HuH-7.5 (cell line): Measurements from ENCODE around the gene YIPF1.
"Not testable (repeated sequence)": the region's sequence is repeated elsewhere in the genome, so short reads cannot be mapped to it uniquely, and the experiment has no call there.

Experiments
- DNase-seq: peaks from one replicate; pipeline ENCODE4 v3.0.0; 2011; ENCODE audit warnings: low spot score

Gene YIPF1

DNA sequence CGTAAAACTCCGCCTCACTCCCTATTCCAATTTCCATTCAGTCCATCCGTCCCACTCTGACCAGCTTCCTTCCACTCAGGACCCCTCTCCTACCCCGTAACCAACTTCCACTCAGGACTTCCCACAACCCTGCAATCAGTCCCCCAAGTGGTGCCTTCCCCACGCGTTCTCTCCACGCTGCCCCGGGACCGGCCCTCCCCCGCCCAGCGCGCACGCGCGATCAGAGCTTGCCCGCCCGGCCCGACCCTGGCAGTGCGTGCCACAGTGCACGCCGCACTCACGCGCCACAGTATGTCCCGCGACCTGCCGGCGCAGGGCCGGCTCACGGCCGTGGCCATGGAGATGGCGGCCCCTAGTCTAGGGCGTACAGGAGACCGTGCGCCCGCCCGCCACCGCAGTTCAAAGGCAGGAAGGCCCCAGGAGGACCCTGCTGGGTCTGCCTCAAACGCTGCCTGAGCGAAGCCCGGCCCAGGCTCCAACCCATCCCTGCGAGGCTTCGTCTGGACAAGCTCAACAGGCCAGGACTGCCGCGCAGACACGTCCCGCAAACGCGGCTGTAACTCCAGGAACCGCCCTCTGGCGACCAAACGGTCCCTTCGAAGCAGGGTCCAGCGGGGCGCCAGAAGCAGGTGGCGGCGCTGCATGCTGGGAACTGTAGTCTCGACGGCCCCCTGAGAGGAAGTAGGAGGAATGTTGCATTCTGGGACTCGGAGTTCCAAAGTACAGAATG, 51.5 kb downstream of the YIPF1 start, which contains the start of gene NDC1:
Gene NDC1, minus strand, starts transcription at position 373 of the 730 bp plus-strand sequence. Its CDS starts 35 bp downstream, at position 338.
- peak; percentile 81 for DNase-seq

DNA sequence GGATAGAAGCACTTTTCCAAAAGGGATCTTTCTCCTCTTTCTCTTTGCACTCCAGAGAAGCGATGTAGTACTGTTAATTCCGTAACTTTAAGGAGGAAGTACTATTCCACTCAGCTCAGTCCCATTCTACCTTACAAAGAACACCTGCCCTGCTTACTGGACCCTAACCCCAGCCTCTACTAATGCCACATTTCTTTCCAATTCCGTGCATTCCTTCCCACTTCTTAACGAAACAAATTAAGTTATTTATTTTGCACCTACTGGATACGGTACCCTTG, 52.0 kb downstream of the YIPF1 start:
- no peak for DNase-seq

DNA sequence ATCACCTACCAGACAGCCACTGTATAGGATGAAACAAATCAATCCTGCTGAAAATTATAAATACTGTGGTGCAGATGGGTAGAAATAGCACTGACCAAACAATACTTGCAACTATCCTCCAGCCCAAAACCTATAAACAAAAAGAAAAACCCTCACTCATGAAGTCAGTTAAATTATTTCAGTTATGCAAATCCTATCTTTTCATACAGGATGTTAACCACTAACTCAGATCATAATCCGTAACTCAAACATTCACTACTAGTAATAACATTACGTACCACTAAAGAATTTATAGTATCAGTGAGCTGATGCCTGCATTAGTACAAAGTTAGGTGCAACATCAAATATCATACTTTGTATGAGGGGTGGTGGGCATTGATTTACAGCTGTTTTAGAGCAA, 54.1 kb downstream of the YIPF1 start:
- DNase-seq = no peak

DNA sequence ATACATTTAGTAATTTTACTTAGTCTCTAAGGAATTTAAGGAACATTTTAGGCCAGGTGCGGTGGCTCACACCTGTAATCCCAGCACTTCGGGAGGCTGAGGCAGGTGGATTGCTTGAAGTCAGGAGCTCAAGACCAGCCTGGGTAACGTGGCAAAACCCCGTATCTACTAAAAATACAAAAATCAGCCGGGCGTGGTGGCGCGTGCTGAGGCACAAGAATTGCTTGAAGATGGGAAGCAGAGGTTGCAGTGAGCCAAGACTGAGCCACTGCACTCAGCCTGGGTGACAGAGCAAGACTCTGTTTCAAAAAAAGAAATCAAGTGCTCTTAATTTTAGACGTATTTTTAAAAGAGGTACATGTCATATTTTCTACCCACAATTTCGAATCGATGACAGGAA, 54.8 kb downstream of the YIPF1 start:
- DNase-seq = no peak

DNA sequence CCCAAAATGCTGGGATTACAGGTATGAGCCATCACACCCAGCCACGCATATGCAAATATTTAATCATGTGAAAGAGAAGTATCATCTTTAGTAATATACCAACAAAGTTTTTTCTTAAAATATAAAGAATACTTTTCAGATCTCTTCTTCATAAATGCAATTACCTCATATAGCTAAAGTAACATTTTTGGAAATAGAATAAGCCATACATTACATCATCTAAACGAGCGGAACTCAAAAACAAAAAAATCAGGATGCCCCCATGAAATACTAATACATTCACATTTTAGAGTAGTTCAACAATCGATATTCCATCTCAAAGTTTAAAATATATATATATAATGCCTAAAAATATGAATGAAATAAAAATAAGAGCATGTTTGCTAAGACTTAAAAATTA, 56.2 kb downstream of the YIPF1 start:
- no peak for DNase-seq

DNA sequence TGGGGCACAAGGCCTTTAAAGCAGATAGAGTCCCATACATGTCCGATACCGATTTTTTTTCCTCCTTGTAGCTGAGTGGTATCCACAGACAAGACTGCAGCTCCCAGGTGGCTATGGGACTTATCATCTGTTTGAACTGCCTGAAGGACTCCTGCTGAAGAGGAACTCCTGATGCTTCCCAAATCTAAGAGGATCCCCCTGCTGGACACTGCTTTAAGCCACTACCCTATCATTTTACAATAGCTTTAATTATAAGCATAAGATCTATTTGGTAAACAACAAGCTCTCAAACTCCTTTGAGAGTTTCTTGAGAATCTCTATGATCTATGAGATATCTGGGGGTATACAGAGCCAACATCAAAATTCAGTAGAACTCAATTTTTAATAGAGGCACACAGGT, 63.2 kb downstream of the YIPF1 start:
- DNase-seq = no peak

DNA sequence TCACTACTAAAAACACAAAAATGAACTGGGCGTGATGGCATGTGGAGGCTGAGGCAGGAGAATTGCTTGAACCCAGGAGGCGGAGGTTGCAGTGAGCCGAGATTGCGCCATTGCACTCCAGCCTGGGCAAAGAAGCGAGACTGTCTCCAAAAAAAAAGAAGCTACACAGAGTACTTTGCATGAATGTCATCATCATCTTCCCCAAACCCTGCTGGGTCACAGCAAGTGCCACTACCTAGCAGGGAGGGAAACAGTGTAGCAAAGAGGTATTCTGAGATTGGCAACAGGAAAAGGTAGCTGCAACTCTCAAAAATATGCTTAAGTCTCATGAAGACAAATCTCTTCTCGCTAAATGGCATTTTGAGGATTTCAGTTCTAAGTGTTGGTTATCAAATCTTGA, 64.3 kb downstream of the YIPF1 start:
- DNase-seq = no peak

DNA sequence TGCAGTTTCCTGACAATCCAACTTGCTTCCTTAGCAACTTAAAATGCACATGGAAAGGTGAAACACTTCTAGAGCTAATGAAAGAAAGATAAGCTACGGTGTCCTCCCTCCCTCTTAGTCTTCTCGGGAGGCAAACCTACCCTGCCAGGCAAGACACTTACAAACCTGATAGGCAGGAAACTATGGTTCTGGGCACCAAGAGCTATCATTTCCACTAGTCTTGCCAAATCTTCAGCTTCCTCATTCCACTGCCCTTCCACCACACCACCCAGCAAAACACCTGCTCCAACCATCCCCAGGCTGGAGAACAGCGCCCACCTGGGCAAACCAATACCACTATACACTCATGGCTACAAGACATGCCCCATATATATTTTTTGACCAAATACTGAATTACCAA, 66.7 kb downstream of the YIPF1 start:
- no peak for DNase-seq

DNA sequence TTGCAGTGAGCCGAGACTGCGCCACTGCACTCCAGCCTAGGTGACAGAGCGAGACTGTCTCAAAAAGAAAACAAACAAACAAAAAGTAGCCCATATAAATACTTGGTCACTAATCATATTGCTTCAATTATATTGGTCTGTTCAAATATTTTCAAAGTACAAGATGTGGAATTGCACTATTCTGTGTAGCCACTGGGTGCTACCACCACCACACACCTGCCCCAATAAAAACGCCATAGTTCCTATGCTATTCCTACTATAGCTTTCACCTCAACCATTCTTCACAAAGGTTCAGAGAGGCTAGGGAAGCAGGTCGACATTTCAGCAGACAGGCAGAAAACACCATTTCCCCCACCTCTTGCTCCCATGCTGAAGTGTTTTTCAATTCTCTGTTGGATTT, 68.2 kb downstream of the YIPF1 start:
- no peak for DNase-seq

DNA sequence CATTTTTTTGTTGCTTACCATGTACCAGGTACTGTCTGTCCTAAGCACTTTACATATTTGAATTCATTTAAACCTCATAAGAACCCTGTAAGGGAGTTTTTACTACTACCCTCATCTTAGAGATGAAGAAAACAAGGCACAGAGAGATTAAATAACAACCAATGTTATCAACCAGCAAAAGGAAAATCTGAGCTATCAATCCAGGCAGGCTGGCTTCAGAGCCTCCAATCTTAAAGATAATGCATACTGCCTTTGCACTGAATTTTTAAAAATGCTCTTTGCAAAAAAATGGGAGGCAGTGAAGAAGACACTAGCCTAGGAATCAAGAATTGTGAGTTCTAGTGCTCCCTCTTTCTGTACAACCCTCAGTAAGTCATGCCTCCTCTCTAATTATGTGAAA, 70.2 kb downstream of the YIPF1 start:
- no peak for DNase-seq

DNA sequence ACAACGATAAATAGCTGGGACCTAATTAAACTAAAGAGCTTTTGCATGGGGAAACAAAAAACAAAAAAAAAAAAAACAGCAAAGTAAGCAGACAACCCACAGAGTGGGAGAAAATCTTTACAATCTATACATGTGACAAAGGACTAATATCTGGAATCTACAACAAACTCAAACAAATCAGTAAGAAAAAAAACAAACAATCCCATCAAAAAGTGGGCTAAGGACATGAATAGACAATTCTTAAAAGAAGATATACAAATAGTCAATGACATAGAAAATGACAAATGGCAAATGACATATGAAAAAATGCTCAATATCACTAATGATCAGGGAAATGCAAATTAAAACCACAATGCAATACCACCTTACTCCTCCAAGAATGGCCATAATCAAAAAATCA, 73.0 kb downstream of the YIPF1 start:
- not testable (repeated sequence) for DNase-seq

DNA sequence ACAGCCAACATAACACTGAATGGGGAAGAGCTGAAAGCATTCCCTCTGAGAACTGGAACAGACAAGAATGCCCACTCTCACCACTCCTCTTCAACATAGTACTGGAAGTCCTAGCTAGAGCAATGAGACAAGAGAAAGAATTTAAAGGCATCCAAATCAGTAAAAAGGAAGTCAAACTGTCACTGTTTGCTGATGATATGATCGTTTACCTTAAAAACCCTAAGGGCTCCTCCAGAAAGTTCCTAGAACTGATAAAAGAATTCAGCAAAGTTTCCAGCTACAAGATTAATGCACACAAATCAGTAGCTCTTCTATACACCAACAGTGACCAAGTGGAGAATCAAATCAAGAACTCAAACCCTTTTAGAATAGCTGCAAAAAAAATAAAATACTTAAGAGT, 74.1 kb downstream of the YIPF1 start:
- DNase-seq = not testable (repeated sequence)

DNA sequence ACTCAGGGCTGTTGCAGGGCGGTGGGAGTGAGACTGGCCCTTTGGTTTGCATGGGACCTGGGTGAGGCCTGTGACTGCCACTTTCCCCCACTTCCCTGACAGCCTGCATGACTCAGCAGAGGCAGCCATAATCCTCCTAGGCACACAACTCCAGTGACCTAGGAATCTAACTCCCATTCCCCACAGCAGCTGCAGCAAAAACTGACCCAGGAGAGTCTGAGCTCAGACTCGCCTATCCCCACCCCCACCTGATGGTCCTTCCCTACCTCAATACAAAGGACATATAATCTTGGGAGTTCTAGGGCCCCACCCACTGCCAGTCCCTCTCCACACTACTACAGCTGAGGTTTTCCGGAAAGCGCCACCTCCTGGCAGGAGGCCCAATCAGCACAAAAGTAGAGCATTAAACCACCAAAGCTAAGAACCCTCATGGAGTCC, 78.2 kb downstream of the YIPF1 start:
- DNase-seq = no peak

DNA sequence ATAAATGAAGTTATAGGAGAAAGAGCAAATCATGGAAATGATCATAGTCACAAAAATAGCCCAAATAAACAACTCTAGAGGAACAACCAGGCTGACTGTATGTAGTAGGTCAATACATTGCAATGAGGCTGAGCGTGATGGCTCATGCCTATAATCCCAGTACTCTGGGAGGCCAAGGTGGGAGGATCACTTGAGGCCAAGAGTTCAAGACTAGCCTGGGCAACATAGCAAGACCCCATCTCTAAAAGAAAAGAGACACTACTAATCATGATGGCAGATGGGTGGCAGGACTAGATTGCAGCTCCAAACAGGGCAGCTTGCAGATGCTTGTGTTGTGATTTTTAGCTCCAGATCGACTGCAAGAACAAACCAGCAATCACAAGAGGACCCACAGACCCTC, 79.1 kb downstream of the YIPF1 start:
- no peak for DNase-seq

DNA sequence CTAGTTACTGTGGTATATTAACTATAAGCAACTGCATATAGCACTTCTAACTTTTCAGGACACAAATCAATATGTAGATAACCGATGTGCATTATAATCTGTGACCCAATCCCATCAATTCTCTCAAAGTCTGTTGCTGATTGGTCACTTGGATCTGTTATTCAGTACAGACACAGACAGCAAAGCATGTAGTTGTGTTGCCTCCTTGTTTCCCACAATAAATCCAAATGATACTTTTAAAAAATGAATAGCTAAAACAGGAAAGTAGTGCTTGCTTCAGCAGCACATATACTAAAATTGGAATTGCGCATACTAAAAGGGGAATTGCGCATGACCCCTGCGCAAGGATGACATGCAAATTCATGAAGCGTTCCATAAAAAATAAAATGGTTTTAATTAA, 79.6 kb downstream of the YIPF1 start:
- DNase-seq = no peak

DNA sequence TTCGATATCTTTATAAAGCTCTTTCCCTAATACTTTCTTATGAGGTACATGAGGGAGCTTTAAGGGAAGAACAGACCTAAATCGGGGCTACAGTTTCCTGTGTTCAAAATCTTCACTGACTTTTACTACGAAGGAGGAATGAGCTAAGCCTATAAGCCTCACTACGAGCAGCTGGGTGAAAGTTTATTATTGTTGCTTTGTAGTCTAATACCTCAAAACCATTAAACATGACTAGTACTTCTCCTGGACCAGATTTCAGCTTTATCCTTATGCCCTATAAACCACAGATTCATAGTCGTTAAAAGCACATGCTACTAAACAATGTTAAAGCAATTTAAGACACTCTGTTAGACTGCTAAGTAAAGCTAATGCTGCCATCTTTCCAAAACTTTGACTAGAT, 81.7 kb downstream of the YIPF1 start:
- no peak for DNase-seq

DNA sequence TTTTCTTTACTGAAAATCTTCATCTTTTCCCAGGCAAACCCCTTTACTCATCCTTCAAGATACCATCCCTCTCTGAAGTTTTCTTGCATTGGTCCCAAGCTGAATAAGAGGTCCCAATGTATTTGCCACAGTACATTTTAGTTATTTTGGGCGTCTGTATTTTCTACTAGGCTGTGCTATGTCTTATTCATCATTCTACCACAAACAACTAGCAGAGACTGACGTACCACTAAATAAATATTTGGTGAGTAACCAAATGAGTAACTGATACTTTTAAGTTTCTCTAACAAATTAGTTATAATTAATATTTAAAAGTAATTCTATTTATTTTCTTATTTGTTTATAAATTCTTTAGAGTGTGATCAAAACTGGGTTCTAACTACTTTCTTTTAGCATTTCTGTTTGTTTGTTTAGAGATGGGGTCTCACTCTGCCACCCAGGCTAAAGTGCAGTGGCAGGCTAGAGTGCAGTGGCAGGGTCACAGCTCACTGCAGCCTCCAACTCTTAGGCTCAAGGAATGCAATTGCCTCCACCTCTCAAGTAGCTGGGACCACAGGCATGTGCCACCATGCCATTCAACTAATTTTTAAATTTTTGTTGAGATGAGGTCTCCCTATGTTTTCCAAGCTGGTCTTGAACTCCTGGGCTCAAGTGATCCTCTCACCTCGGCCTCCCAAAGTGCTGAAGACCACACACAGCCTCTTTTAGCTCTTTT, 84.6 kb downstream of the YIPF1 start:
- DNase-seq = no peak

DNA sequence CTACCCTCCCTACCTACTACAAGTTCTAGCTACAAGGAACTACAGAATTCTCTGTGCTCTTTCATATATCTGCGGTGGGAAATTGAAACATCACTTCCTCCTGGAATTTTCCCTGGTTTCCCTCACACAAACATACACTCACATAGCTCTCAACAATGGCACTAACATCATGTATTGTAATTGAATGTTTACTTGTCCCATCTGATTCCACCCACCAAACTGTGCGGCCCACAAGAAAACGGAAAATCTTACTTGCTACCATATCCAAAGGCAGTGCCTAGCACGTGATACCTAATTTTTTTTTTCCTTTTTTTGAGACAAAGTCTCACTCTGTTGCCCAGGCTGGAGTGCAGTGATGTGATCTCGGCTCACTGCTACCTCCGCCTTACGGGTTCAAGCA, 85.4 kb downstream of the YIPF1 start:
- DNase-seq = no peak
